Measurements from ENCODE around the gene EN2.

DNA sequence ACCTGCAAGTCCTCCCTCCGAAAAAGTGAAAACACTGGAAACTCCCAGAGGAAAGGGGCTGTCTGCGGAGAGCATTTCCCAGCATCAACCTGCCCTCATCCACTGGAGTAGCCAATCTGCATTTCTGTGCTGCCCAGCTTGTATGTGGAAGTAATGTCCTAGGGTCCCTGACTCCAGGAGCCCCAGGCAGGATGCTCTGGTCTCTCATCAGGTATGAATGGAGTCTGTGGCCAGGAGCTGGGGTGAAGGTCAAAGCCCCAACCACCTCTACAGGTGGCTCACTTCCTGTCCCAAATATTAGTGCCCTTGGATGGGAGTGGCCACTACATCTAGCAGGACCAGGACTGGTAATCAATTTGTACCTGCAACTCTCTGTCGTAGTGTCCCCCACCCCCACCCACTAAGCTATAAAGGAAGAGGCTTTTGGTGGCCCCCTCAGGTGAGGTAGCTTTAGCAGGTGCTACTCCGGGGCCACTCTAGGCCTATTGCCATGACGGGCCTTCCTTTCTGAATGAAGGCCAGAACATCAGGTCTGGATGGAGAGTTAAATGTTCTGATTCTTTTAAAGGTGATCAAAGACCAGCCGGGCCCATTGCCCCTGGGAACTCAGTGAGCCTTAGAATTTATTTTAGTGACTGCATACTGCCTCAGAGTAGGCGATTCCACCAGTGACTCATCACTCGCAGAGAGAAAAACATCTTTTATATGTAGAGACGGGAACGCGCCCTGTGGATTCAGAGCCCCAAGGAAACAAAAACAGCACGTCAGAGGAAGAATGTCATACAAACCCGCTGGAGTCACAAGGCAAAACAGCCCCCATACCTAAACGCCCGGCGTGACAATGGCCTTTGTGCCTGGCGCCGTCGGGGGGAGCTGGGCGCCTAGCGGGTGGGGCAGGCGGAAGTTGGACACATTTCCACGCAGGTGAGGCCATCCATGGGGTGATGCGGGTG is 13.0 kb downstream of the EN2 start:
- TF ChIP-seq CTCF (conservative IDR thresholded peaks at IDR 0.05) (no peak), EZH2 (IDR thresholded peaks at IDR 0.05; ENCODE audit: low read depth) (no peak)
